Measurements from ENCODE around the gene KIF26B. TPM values are rescaled to one million over a fixed set of nuclear protein-coding genes. Genes with fewer than 3 reads are reported as not detected.

The KIF26B gene
- total RNA-seq, 1 experiment from 2014 or later: 1.6 TPM

- H3K9me3 Mint-ChIP-seq (ENCODE audit: unreplicated experiment): no peaks in the 10 kb centered on the region
- no peak overlapping the region for H3K27ac Mint-ChIP-seq (ENCODE audit: low read depth, unreplicated experiment)
- no TSS peak for BruUV-seq (replicated peaks)
- intact Hi-C loops (cut with micrococcal nuclease): no loop called here
- TF ChIP-seq CTCF (IDR thresholded peaks at IDR 0.05; ENCODE audit: unreplicated experiment): no peak
- no peak overlapping the region for H3K4me3 Mint-ChIP-seq (ENCODE audit: unreplicated experiment)
- no peaks in the 10 kb centered on the region for H3K4me1 Mint-ChIP-seq (ENCODE audit: insufficient read depth, unreplicated experiment)
- H3K27me3 Mint-ChIP-seq (ENCODE audit: insufficient read depth, unreplicated experiment): no peaks in the 10 kb centered on the region
- POLR2A ChIA-PET: no interaction called here
- H3K36me3 Mint-ChIP-seq (ENCODE audit: insufficient read depth, unreplicated experiment): no peaks in the 10 kb centered on the region
- no peak for DNase-seq (ENCODE audit: unreplicated experiment)
- CTCF ChIA-PET: interaction anchor here (0.8 kb wide), 3 partner anchors 9 to 1084 kb away, joined by 3 to 4 read pairs (median 3); no protein-coding TSS in a partner anchor
Observed at GRCh38 chr1:245217853-245218608, 63.2 kb downstream of the KIF26B start.

- DNase-seq (ENCODE audit: unreplicated experiment): no peak
- no peaks in the 10 kb centered on the region for H3K9me3 Mint-ChIP-seq (ENCODE audit: unreplicated experiment)
- intact Hi-C loops (cut with micrococcal nuclease): no loop called here
- no TSS peak for BruUV-seq (replicated peaks)
- POLR2A ChIA-PET: no interaction called here
- no peaks in the 10 kb centered on the region for H3K4me1 Mint-ChIP-seq (ENCODE audit: insufficient read depth, unreplicated experiment)
- no peak for TF ChIP-seq CTCF (IDR thresholded peaks at IDR 0.05; ENCODE audit: unreplicated experiment)
- H3K27me3 Mint-ChIP-seq (ENCODE audit: insufficient read depth, unreplicated experiment): no peaks in the 10 kb centered on the region
- CTCF ChIA-PET: interaction anchor here (0.7 kb wide), 2 partner anchors 17 to 1180 kb away, joined by 3 read pairs; no protein-coding TSS in a partner anchor
- H3K4me3 Mint-ChIP-seq (ENCODE audit: unreplicated experiment): no peak overlapping the region
- H3K27ac Mint-ChIP-seq (ENCODE audit: low read depth, unreplicated experiment): no peak overlapping the region
- no peaks in the 10 kb centered on the region for H3K36me3 Mint-ChIP-seq (ENCODE audit: insufficient read depth, unreplicated experiment)
Observed at GRCh38 chr1:245220381-245220985, 65.7 kb downstream of the KIF26B start.

GRCh38 chr1:245221805-245222204, 67.0 kb downstream of the KIF26B start:
- DNase-seq (ENCODE audit: unreplicated experiment): no peak
- no peaks in the 10 kb centered on the region for H3K27me3 Mint-ChIP-seq (ENCODE audit: insufficient read depth, unreplicated experiment)
- no peaks in the 10 kb centered on the region for H3K9me3 Mint-ChIP-seq (ENCODE audit: unreplicated experiment)
- no TSS peak for BruUV-seq (replicated peaks)
- intact Hi-C loops (cut with micrococcal nuclease): no loop called here
- H3K36me3 Mint-ChIP-seq (ENCODE audit: insufficient read depth, unreplicated experiment): no peaks in the 10 kb centered on the region
- H3K4me3 Mint-ChIP-seq (ENCODE audit: unreplicated experiment): no peak overlapping the region
- no peak for TF ChIP-seq CTCF (IDR thresholded peaks at IDR 0.05; ENCODE audit: unreplicated experiment)
- H3K27ac Mint-ChIP-seq (ENCODE audit: low read depth, unreplicated experiment): no peak overlapping the region
- ChIA-PET CTCF (interaction anchor here (0.9 kb wide), 1 partner anchor 26 kb away, joined by 3 read pairs; no protein-coding TSS in a partner anchor), POLR2A (no interaction called here)
- no peaks in the 10 kb centered on the region for H3K4me1 Mint-ChIP-seq (ENCODE audit: insufficient read depth, unreplicated experiment)

GRCh38 chr1:245222931-245223595, 68.3 kb downstream of the KIF26B start:
- ChIA-PET POLR2A (no interaction called here), CTCF (interaction anchor here (0.6 kb wide), 2 partner anchors 66 to 636 kb away, joined by 3 read pairs; no protein-coding TSS in a partner anchor)
- H3K27me3 Mint-ChIP-seq (ENCODE audit: insufficient read depth, unreplicated experiment): no peaks in the 10 kb centered on the region
- no peak for TF ChIP-seq CTCF (IDR thresholded peaks at IDR 0.05; ENCODE audit: unreplicated experiment)
- no peaks in the 10 kb centered on the region for H3K4me1 Mint-ChIP-seq (ENCODE audit: insufficient read depth, unreplicated experiment)
- intact Hi-C loops (cut with micrococcal nuclease): no loop called here
- H3K36me3 Mint-ChIP-seq (ENCODE audit: insufficient read depth, unreplicated experiment): no peaks in the 10 kb centered on the region
- no TSS peak for BruUV-seq (replicated peaks)
- no peak for DNase-seq (ENCODE audit: unreplicated experiment)
- no peak overlapping the region for H3K27ac Mint-ChIP-seq (ENCODE audit: low read depth, unreplicated experiment)
- H3K4me3 Mint-ChIP-seq (ENCODE audit: unreplicated experiment): no peak overlapping the region
- H3K9me3 Mint-ChIP-seq (ENCODE audit: unreplicated experiment): no peaks in the 10 kb centered on the region
